HG03039 (cell line): ENCODE measurements around the gene OTX1.
A peak's percentile ranks its signal among the peaks of the same experiment; 100 is the strongest.
"Not testable (repeated sequence)": the region's sequence is repeated elsewhere in the genome, so short reads cannot be mapped to it uniquely, and the experiment has no call there.

Experiments used
- ATAC-seq: cut with Tn5 transposase; IDR thresholded peaks from one replicate; pipeline ENCODE4 v1.9.1; 2021; ENCODE audit warnings: mild to moderate bottlenecking, moderate library complexity; ENCODE audit not compliant: unreplicated experiment

OTX1 gene

GRCh38 chr2:63058144-63058920, 7.7 kb downstream of the OTX1 start:
- ATAC-seq, result no peak

GRCh38 chr2:63058921-63059792, 8.5 kb downstream of the OTX1 start:
- ATAC-seq, result no peak

- ATAC-seq, result no peak
Measured at GRCh38 chr2:63059793-63060471, 9.3 kb downstream of the OTX1 start.

GRCh38 chr2:63060472-63060991, 9.9 kb downstream of the OTX1 start:
- ATAC-seq, result no peak

GRCh38 chr2:63064197-63064596, 13.6 kb downstream of the OTX1 start:
- no peak for ATAC-seq

- no peak for ATAC-seq
Measured at GRCh38 chr2:63064661-63065060, 14.0 kb downstream of the OTX1 start.

GRCh38 chr2:63066265-63066664, 15.6 kb downstream of the OTX1 start:
- ATAC-seq, result no peak

GRCh38 chr2:63066838-63067237, 16.2 kb downstream of the OTX1 start:
- no peak for ATAC-seq

GRCh38 chr2:63071664-63072063, 21.0 kb downstream of the OTX1 start:
- ATAC-seq, result no peak

- ATAC-seq, result no peak
Measured at GRCh38 chr2:63073994-63074393, 23.4 kb downstream of the OTX1 start.

- ATAC-seq, result not testable (repeated sequence)
Measured at GRCh38 chr2:63074399-63074798, 23.8 kb downstream of the OTX1 start.

GRCh38 chr2:63078852-63079606, 28.4 kb downstream of the OTX1 start:
- ATAC-seq, result peak; percentile 58

GRCh38 chr2:63081404-63081803, 30.8 kb downstream of the OTX1 start:
- no peak for ATAC-seq

- ATAC-seq, result no peak
Measured at GRCh38 chr2:63086687-63087086, 36.1 kb downstream of the OTX1 start.

GRCh38 chr2:63092401-63092800, 41.8 kb downstream of the OTX1 start:
- ATAC-seq, result no peak

GRCh38 chr2:63092857-63093256, 42.2 kb downstream of the OTX1 start:
- no peak for ATAC-seq

- no peak for ATAC-seq
Measured at GRCh38 chr2:63093502-63093901, 42.9 kb downstream of the OTX1 start.

GRCh38 chr2:63096491-63096890, 45.9 kb downstream of the OTX1 start:
- ATAC-seq, result no peak

- ATAC-seq, result no peak
Measured at GRCh38 chr2:63099032-63099431, 48.4 kb downstream of the OTX1 start.

- ATAC-seq, result no peak
Measured at GRCh38 chr2:63101954-63102353, 51.3 kb downstream of the OTX1 start.

- ATAC-seq, result no peak
Measured at GRCh38 chr2:63104482-63104881, 53.9 kb downstream of the OTX1 start.
